ENCODE results near the gene SYT1. TPM values are rescaled to one million over a fixed set of nuclear protein-coding genes. Genes with fewer than 3 reads are reported as not detected.

Gene SYT1
- total and polyA plus RNA-seq, 2 donors (not counting 1 experiment from before 2014, with no cell fraction given) = 0.60 to 1.3 TPM

- H3K27me3 Mint-ChIP-seq = peaks cover 6% of the 10 kb centered on the region
- Histone ChIP-seq H3K4me1 (ENCODE audit: control insufficient read depth in 2 of 2, insufficient read depth in 2 of 2, low read length in 2 of 2) (no peaks in the 10 kb centered on the region), H4K20me1 (ENCODE audit: control insufficient read depth, insufficient read depth, low read length, poor library complexity, severe bottlenecking) (no peaks in the 10 kb centered on the region), H3K4me3 (ENCODE audit: control extremely low read depth in 1 of 5, extremely low read depth in 1 of 5, insufficient read depth in 1 of 5, low read depth in 2 of 5, low read length in 4 of 5) (no peak overlapping the region), H3K9ac (ENCODE audit: low read length) (no peak overlapping the region), H3K27me3 (replicated peaks in 1 of 4; ENCODE audit: control extremely low read depth in 1 of 4, control insufficient read depth in 3 of 4, insufficient read depth in 4 of 4, low read length in 3 of 4) (no peaks in the 10 kb centered on the region), H3K4me2 (replicated peaks; ENCODE audit: low read depth, low read length, poor library complexity, severe bottlenecking) (no peak overlapping the region), H2AFZ (ENCODE audit: insufficient read depth, low read depth, low read length, poor library complexity, severe bottlenecking) (no peak overlapping the region), H3K36me3 (replicated peaks in 1 of 2; ENCODE audit: control extremely low read depth in 1 of 2, control insufficient read depth in 1 of 2, extremely low read depth in 1 of 2, insufficient read depth in 2 of 2, low read length in 1 of 2) (no peaks in the 10 kb centered on the region), H3K27ac (ENCODE audit: low read length in 2 of 2) (no peak overlapping the region), H3K9me3 (ENCODE audit: control extremely low read depth in 1 of 3, control insufficient read depth in 2 of 3, insufficient read depth in 1 of 3, low read length in 2 of 3) (no peaks in the 10 kb centered on the region), H3K79me2 (ENCODE audit: control insufficient read depth, insufficient read depth, low read length) (no peaks in the 10 kb centered on the region)
- H3K4me3 Mint-ChIP-seq = no peak overlapping the region
- ChIA-PET POLR2A (no interaction called here), CTCF (no interaction called here)
- H3K27ac Mint-ChIP-seq = no peak overlapping the region
- intact Hi-C loops (cut with micrococcal nuclease) = no loop called here
- ATAC-seq (ENCODE audit: low read depth) (no peak), DNase-seq (no peak)
- no peaks in the 10 kb centered on the region for H3K9me3 Mint-ChIP-seq (ENCODE audit: insufficient read depth)
- H3K4me1 Mint-ChIP-seq = no peaks in the 10 kb centered on the region
- WGBS (ENCODE audit: insufficient coverage) = no CpG with 5 or more reads among the region's 3 CpGs
- TF ChIP-seq CTCF (IDR thresholded peaks at IDR 0.05) = no peak
- TF ChIP-seq EZH2 (IDR thresholded peaks at IDR 0.05; ENCODE audit: borderline replicate concordance, insufficient read depth, low read depth, low read length, poor library complexity, severe bottlenecking) = no peak
These were observed 574.7 kb downstream of the SYT1 start for GRCh38 chr12:79439175-79439825.

- intact Hi-C loops (cut with micrococcal nuclease) = no loop called here
- Histone ChIP-seq H3K9ac (ENCODE audit: low read length) (no peak overlapping the region), H3K36me3 (replicated peaks in 1 of 2; ENCODE audit: control extremely low read depth in 1 of 2, control insufficient read depth in 1 of 2, extremely low read depth in 1 of 2, insufficient read depth in 2 of 2, low read length in 1 of 2) (no peaks in the 10 kb centered on the region), H3K79me2 (ENCODE audit: control insufficient read depth, insufficient read depth, low read length) (no peaks in the 10 kb centered on the region), H3K4me2 (replicated peaks; ENCODE audit: low read depth, low read length, poor library complexity, severe bottlenecking) (no peak overlapping the region), H3K27ac (ENCODE audit: low read length in 2 of 2) (no peak overlapping the region), H4K20me1 (ENCODE audit: control insufficient read depth, insufficient read depth, low read length, poor library complexity, severe bottlenecking) (no peaks in the 10 kb centered on the region), H3K4me3 (ENCODE audit: control extremely low read depth in 1 of 5, extremely low read depth in 1 of 5, insufficient read depth in 1 of 5, low read depth in 2 of 5, low read length in 4 of 5) (no peak overlapping the region), H3K27me3 (replicated peaks in 1 of 4; ENCODE audit: control extremely low read depth in 1 of 4, control insufficient read depth in 3 of 4, insufficient read depth in 4 of 4, low read length in 3 of 4) (no peaks in the 10 kb centered on the region), H3K9me3 (ENCODE audit: control extremely low read depth in 1 of 3, control insufficient read depth in 2 of 3, insufficient read depth in 1 of 3, low read length in 2 of 3) (no peaks in the 10 kb centered on the region), H3K4me1 (ENCODE audit: control insufficient read depth in 2 of 2, insufficient read depth in 2 of 2, low read length in 2 of 2) (no peaks in the 10 kb centered on the region), H2AFZ (ENCODE audit: insufficient read depth, low read depth, low read length, poor library complexity, severe bottlenecking) (no peak overlapping the region)
- ChIA-PET CTCF (no interaction called here), POLR2A (no interaction called here)
- TF ChIP-seq EZH2 (IDR thresholded peaks at IDR 0.05; ENCODE audit: borderline replicate concordance, insufficient read depth, low read depth, low read length, poor library complexity, severe bottlenecking) (no peak), CTCF (IDR thresholded peaks at IDR 0.05) (no peak)
- Mint-ChIP-seq H3K27ac (no peak overlapping the region), H3K4me1 (no peaks in the 10 kb centered on the region), H3K27me3 (no peaks in the 10 kb centered on the region), H3K4me3 (no peak overlapping the region), H3K9me3 (ENCODE audit: insufficient read depth) (no peaks in the 10 kb centered on the region)
- ATAC-seq (ENCODE audit: low read depth) (no peak), DNase-seq (no peak)
- WGBS (ENCODE audit: insufficient coverage) = 100% methylated on average over 2 of the region's 4 CpGs
These were observed 577.0 kb downstream of the SYT1 start for GRCh38 chr12:79441534-79441933.

Measured in B cell (primary cell).